ENCODE measurements around the gene GPR26.
"Not testable (repeated sequence)": the region's sequence is repeated elsewhere in the genome, so short reads cannot be mapped to it uniquely, and the experiment has no call there.

GPR26 gene

DNA sequence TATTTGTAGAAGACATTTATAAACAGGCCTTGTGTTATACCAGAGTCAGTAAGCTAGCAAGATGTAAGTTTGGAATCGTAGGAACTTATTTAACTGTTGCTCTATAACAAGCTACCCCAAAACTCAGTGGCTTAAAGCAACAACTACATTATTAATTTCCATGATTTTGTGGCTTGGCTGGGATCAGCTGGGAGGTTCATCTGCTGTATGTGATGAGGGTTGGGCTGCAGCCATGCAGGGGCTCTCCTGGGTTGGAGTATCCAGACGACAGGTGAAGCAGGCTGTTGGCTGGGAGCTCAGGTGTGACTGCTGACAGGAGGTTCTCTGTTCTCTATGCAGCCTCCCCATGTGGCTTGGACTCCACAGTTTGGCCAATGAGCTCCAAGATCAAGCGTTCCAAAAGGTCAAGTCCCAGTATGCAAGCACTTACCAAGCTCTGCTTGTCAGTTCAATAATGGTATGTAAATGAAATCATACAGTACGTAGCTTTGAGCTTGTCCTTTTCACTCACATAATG lies 52.4 kb downstream of the GPR26 start:
- no peak for FAIRE-seq

DNA sequence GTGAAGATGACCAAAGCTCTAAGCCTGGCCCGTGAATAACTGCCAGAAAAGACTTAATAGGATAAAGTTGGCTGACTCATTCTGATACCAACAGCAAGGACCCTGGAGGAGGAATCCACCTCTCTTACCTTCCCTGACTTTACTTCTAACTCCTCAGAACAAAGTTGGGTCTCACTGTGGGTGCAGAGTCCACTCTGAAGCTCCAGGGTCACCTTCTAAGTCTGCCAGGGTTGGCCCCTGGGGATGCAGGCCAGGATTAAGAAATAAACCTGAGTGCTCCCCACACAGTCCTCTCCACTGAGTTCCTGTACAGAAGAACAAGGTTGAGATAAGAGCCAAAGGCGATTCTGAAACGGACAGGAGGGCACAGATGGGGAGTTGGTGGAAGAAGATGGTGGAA lies 54.4 kb downstream of the GPR26 start:
- no peak for FAIRE-seq

DNA sequence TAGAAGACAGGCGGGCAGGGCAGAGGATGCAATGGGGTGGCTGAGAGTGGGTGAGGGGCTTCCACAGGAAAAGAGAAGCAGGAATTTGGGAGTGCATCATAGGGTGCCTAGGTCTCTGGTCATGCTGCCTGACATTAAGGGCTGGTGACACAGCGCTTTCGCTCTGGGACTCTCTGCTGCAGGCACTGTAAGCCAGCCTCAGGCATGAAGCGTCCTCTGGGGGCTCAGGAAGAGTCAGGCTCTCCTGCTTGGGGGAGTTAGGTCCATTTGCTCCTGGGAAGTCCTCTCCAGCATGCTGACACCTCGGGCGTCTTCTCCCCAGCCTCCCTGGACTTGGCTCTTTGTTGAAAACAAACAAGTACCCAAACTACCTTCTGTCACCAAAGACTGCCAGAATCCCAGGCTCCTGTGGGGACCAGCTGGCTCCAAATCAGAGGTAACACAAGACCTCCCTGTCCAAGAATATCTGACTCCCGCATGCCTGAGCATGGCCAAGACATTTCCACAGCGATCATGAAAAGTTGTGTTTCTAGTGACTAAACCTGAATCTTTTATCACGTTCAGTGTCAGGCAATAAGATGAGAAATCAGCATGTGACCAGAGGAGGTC lies 55.4 kb downstream of the GPR26 start:
- no peak for FAIRE-seq

DNA sequence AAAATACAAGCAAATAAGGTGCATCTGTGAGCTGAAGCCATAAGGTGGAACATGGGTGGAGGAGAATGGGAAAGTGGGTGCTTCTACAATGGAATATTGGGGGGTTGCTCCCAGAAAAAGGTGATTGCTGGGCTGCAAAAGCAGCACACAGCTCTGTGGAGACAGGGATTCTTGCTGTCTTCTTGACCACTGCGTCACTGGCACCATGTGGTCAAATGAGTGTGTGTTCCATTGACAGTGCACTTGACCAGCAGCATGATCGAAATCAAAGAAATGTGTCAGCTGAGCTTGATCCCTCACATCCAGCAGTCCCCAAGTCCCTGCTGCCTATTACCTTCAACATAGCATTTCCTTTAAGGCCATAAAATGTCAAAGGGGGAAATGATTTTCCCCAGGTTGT lies 56.2 kb downstream of the GPR26 start:
- no peak for FAIRE-seq

DNA sequence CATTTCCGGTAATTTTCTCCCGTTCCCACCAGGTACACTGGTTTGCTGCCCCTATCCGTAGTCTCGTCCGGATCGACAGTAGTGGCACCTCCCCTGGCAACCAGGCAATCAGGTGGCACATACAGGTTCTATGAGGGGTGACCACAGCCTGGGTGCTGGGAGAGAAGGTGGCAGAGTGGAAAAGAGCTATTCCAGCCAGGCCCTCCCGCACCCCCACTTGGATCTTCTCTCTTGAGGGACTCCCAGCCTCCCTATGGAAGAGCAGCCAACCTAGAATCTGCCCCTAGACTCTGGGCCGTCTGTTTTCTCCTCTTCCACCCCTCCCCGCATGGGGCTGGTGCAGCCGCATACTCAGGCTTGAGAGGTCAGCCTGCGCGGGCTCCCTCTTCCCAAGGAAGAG lies 58.6 kb downstream of the GPR26 start:
- no peak for FAIRE-seq

DNA sequence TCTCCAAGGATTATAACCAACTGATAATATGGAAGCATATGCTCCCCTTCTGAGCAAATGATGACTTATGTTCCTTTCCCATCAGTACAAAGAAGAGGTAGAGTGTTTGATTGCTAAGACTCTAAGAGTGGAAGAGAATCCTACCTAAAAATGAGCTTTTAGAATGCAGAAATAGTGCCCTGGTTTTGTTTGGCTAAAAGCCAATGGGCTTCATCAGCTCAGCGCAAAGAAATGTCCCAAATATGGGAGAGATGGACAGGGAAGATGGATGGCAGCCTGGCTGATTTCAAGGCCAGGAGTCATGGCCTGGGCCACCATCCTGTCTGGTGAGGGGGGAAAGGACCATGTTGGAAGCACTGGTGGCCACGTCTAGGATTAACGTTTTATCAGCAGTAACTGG lies 60.2 kb downstream of the GPR26 start:
- no peak for FAIRE-seq

DNA sequence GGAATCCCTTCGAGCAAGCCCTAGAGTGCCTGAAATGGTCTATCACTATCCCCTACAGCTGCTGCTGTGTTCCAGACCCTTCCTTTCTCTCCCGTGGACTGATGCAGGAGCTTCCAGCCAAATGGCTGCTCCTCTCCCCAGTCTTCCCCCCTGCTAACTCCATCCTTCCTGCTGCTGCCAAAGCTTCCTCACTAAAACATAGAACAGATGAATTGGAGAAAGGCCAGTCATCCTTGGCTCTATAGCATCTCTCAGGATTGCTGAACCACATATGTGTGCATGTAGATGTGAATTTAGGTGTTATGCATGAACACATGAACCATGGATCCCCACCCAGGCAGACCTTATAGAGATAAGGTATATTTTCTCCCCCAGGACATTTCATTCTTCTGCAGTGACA lies 60.7 kb downstream of the GPR26 start:
- no peak for FAIRE-seq

DNA sequence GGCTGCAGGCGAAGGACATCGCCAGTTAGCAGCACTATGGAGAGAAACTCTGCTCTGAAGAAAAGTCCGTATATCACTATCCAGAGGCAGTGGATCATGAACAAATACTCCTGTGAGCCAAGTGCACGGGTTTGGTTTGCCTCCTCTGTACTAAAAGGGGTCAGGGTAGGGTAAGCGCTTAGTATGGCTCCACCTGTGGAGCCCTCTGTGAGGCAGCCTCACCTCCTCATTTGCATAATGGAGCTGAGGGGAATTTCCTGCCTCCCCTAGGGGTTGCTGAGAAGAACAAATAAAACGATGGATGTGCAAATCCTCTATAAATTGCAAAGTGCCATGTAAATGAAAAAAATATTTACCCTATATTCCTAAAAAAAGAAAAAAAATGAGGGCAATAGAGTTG lies 63.4 kb downstream of the GPR26 start:
- no peak for FAIRE-seq

DNA sequence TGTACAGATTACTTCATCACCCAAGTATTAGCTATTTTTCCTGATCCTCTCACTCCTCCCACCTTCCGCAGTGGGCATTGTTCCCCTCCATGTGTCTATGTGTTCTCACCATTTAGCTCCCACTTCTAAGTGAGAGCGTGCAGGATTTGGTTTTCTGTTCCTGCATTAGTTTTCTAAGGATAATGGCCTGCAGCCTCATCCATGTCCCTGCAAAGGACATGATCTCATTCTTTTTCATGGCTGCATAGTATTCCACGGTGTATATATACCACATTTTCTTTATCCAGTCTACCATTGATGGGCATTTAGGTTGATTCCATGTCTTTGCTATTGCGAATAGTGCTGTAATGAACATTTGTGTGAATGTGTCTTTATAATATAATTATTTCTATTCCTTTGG lies 70.8 kb downstream of the GPR26 start:
- not testable (repeated sequence) for FAIRE-seq

DNA sequence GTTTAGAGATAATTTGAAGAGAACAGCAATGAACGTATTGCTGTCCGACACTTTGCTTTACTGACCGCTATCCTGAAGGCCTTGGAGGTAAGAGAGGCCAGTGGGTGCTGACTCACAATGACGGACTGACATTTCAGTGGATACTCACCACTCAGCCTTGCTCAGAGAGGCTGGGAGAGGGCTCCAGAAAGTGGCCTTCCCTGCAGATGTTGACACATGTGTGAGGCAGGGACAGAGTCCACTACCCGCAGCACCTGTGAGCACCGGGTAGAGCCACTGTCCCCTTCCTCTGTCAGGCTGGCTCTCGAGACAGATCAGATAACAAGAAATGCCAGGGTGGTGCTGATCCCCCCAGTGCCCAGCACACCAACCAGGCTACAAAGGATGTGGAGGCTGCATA lies 75.0 kb downstream of the GPR26 start:
- no peak for FAIRE-seq

DNA sequence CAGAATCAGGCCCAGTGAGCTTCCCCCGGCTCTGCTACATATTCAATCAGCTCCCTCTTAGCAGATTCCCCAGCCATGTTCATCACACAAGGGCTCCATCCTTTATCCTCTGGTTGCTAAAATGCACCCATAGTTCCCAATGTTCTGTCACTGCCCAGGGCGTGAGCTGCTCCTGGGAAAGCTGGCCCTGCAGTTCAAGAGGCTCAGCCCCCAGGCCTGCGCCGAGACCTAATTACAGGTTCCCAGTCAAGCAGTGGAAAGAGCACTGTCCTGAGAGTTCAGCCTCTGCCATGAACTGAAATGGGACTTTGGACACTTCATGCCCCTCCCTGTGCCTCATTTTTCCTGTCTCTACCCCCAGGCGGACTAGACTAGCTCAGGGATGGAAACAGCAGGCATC lies 75.6 kb downstream of the GPR26 start:
- FAIRE-seq = no peak

DNA sequence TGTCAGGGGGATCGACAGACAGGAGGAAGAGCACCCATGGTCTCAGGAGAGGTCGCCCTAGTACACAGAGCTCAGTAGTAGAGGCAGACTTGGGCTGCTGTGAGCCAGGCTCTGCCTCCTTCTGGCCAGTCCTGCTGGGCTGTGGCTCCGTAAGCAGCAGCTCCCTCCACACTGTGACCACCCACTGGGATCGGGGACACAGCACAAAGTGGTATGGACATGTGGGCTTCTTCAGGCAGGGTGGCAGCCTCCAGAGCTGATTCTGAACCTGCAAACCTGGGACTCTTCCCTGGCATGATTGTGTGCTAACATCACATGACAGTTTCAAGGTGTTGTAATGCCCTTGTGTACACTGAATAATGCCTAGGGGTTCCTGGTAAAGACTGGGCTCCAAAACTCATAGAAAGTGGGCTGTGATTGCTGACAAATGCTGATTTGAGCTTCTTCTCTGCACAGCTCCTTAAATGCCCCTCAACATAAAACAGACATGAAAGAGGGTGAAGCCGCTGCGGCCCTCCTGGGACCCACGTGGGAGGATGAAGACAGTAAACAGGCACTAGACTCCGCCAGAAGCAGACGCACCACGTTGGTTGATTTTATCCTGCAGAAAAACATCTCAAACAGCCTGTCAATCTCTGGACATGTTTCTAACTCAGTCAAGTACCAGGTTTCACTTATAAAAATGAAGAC lies 76.7 kb downstream of the GPR26 start:
- no peak for FAIRE-seq

DNA sequence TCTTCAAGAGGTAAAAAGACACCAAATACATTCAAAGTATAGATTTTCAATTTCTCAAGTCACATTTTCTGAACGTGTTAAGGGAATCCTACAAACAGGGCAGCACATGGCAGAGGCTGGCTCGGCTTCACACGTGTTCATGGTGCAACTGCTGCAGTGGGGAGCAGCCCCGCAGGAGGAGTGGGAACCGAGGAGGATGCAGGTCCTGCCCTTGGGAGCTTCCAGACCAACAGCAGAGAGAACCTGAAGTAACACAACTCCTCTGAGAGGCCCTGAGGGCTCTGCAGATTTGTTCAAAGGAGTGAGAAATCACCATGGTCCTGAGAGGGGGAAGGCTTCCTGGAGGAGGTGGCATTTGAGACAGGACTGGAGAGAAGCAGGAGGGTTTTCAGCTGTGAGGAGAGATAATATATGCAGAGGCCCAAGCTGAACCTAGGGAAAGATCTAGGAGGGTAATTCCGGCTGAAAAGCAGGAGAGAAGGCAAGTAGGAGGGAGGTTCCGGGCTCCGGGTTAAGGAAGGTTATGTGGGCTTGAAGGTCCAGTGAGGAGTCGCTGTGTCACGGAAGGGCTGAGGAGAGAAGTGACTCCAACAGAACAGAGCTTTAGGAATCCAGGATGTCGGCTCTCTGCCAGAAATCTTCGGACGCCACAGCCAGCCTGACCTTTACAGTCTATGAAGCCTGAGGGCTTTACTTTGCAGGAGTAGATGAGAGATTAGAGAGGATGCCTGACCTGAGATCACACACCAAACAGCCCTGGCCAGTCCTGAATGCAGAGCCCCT lies 77.5 kb downstream of the GPR26 start:
- no peak for FAIRE-seq

DNA sequence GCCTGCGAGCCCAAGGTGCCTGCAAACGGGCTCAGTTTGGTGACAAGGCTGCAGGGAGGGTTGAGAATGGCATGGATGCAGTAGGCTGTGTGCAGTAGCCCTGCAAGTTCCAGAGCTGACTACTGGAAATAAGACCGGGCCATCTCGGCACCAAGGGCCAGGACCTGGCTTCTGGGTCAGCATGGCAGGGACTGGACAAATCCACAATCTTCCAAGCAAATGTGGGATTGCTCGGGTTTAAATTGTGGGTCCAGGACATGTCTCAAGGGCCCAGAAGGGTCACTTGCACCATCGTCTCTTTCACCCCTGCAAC lies 78.0 kb downstream of the GPR26 start:
- no peak for FAIRE-seq

All from islet of Langerhans (tissue), 1 donor.